T-helper 1 cell treated with Interleukin-12 subunit alpha and Interleukin-12 subunit beta and Interleukin-4 antibody, amounts not matched to agents 30 μg/mL and 1 μg/mL, for 36 hours (primary cell): Measurements from ENCODE around the gene ENPP7.

Source experiments
- H3K27ac Mint-ChIP-seq: one replicate; pipeline ENCODE4 v1.8.0; 2021; ENCODE audit warnings: mild to moderate bottlenecking, mixed read lengths
- H3K27me3 Mint-ChIP-seq: one replicate; pipeline ENCODE4 v1.8.0; 2021; ENCODE audit warnings: low read depth, mixed read lengths
- H3K36me3 Mint-ChIP-seq: one replicate; pipeline ENCODE4 v1.8.0; 2021; ENCODE audit warnings: low read depth, mixed read lengths
- H3K4me1 Mint-ChIP-seq: one replicate; pipeline ENCODE4 v1.8.0; 2021; ENCODE audit warnings: low read depth, mixed read lengths
- H3K4me3 Mint-ChIP-seq: one replicate; pipeline ENCODE4 v1.8.0; 2021; ENCODE audit warnings: mild to moderate bottlenecking, moderate library complexity, mixed read lengths
- H3K9me3 Mint-ChIP-seq: one replicate; pipeline ENCODE4 v1.8.0; 2021; ENCODE audit warnings: mixed read lengths

The ENPP7 gene

DNA sequence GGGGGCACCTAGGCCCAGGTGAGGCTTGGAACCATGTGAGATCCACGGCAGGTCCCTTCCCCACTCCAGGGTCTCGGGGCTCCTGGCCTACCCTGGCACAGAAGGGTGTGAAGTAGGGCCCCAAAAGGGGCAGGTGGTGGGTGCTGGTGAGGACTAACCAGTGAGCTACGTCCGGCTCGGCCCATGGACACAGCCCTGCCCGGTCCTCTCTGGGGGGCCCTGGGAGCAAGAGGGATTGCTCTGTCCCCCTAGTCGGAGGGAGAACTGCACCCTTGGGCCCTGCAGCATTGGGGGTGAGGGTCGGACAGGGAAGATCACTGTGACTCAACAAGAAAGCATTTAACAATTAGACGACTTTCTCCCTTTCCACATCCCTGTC lies 2.9 kb downstream of the ENPP7 start:
- H3K36me3 Mint-ChIP-seq = no peaks in the 10 kb centered on the region
- peaks cover 13% of the 10 kb centered on the region for H3K4me1 Mint-ChIP-seq
- H3K27ac Mint-ChIP-seq = peak overlapping the region; percentile 34
- H3K27me3 Mint-ChIP-seq = peaks cover 2% of the 10 kb centered on the region
- no peaks in the 10 kb centered on the region for H3K9me3 Mint-ChIP-seq
- H3K4me3 Mint-ChIP-seq = no peak overlapping the region

DNA sequence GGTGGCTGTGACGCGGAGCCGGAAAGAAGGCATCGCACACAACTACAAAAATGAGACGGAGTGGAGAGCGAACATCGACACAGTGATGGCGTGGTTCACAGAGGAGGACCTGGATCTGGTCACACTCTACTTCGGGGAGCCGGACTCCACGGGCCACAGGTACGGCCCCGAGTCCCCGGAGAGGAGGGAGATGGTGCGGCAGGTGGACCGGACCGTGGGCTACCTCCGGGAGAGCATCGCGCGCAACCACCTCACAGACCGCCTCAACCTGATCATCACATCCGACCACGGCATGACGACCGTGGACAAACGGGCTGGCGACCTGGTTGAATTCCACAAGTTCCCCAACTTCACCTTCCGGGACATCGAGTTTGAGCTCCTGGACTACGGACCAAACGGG lies 4.4 kb downstream of the ENPP7 start:
- Mint-ChIP-seq H3K4me1 (peaks cover 10% of the 10 kb centered on the region), H3K4me3 (no peak overlapping the region), H3K27ac (no peak overlapping the region), H3K36me3 (no peaks in the 10 kb centered on the region), H3K9me3 (no peaks in the 10 kb centered on the region), H3K27me3 (peaks cover 16% of the 10 kb centered on the region)

DNA sequence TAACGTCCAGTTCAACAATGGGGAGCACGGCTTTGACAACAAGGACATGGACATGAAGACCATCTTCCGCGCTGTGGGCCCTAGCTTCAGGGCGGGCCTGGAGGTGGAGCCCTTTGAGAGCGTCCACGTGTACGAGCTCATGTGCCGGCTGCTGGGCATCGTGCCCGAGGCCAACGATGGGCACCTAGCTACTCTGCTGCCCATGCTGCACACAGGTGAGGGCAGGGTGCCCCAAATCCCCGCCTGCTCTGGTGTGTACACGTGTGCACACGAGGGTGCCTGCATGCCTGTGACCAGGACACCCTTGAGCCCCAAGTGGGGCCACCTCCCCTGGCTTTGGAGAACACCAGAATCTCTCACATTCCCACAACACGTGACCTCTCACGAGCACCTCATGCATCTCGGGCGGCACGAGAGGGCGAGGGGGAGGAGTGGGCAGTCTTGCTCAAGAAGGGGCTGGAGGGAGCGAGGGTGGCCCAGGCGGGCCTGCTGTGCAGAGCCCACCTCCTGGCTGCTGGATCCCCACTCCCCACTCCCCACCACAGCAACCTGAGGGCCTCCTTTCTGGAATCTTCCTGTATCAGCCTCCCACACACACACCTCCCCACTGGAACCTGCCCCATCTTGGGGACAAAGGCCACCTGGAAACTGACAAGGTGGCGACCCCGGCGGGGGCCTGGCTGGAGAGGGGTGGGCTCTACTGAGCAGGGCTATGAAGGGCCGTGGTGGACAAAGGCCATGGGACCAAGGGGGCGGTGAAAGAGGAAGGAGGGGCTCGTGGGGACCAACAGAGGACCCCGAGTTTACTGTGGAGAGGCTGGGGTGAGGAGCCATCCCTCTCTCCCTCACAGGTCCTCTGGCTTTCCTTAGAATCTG lies 6.5 kb downstream of the ENPP7 start:
- Mint-ChIP-seq H3K4me1 (peaks cover 10% of the 10 kb centered on the region), H3K9me3 (no peaks in the 10 kb centered on the region), H3K36me3 (no peaks in the 10 kb centered on the region), H3K27me3 (peaks cover 27% of the 10 kb centered on the region), H3K4me3 (no peak overlapping the region), H3K27ac (no peak overlapping the region)

DNA sequence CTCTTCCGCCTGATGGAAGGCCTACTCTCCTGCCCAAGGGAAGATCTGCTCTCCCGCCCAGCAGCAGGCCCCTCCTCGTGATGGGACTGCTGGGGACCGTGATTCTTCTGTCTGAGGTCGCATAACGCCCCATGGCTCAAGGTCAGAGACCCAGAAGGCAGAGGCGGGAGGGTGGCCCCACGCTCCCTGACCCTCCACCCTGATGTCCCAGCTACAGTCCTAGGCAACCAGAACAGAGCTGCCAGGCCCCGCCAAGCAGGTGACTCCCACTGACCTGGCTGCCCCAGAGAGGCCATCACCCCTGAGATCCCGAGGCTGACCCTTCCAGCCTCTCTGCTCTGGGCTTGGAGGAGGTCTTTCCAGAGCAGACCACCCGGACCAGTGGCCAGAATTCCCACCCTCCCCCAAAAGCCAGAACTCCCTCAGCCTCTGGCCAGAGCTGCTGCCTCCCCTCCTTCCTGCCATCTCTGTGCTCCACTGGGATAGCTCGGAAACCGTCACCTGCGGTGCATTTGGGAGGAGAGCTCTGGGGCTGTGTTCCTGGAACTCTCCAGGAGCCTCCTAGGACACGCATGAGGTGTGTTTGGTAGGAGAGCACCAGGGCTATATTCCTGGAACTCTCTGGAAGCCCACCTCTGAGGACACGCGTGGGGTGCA lies 7.3 kb downstream of the ENPP7 start:
- Mint-ChIP-seq H3K27ac (no peak overlapping the region), H3K4me3 (no peak overlapping the region), H3K9me3 (no peaks in the 10 kb centered on the region), H3K27me3 (peaks cover 27% of the 10 kb centered on the region), H3K4me1 (peaks cover 4% of the 10 kb centered on the region), H3K36me3 (no peaks in the 10 kb centered on the region)

DNA sequence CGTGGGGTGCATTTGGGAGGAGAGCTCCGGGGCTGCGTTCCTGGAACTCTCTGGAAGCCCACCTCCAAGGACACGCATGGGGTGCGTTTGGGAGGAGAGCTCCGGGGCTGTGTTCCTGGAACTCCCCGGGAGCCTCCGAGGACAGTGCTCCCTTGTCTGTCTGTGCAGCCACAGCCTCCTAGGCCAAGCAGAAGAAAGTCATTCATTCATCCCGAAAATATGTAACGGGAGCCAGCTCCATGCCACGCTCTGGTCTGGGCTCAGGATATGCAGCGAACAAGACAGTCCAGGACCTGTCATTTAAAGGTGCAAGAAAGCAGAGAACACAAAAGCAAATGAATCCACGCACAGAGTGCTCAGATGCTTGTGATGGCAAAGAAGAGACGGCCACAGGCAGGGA lies 7.9 kb downstream of the ENPP7 start:
- Mint-ChIP-seq H3K27me3 (peaks cover 30% of the 10 kb centered on the region), H3K9me3 (no peaks in the 10 kb centered on the region), H3K27ac (no peak overlapping the region), H3K4me3 (no peak overlapping the region), H3K36me3 (no peaks in the 10 kb centered on the region), H3K4me1 (no peaks in the 10 kb centered on the region)

DNA sequence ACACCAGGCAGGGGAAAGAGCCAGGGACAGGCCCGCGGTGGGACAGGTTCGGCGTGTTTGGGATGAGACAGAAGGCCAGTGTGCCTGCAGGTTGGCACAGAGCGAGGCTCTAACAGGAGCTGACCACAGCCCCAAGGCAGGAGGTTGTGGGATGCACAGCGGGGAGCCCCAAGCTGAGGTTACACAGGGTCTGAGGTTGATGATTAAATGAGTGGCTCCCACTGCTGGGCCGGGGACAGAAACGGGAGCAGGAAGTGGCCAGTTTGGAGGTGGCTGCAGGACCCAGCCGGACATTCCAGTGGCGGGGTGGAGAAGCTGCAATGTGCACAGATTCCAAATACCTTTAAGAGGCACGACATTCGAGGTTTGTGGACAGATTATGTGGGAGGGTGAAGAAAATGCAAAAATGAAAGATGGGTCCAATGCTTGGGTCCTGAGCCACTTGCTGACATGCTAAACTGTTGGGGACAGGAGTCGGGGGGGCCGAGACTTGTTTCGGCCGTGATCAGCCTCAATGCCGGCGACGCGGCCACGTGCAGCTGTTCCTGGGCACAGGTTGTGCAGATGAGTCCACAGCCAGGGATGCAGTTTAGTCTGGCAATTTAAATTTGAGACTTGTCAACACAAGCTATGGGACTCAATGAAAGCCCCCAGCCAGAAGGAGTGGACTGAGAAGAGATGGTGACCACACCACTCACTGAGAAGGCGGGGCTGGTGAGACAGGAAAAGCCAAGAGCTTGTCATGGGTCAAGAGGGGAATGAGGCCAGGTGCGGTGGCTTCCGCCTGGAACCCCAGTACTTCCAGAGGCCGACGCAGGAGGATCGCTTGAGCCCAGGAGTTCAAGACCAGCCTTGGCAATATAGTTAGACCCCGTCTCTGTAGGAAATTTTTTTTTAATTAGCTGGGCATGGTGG lies 8.7 kb downstream of the ENPP7 start:
- peaks cover 30% of the 10 kb centered on the region for H3K27me3 Mint-ChIP-seq
- no peaks in the 10 kb centered on the region for H3K36me3 Mint-ChIP-seq
- H3K4me1 Mint-ChIP-seq = no peaks in the 10 kb centered on the region
- H3K27ac Mint-ChIP-seq = no peak overlapping the region
- no peak overlapping the region for H3K4me3 Mint-ChIP-seq
- H3K9me3 Mint-ChIP-seq = no peaks in the 10 kb centered on the region

DNA sequence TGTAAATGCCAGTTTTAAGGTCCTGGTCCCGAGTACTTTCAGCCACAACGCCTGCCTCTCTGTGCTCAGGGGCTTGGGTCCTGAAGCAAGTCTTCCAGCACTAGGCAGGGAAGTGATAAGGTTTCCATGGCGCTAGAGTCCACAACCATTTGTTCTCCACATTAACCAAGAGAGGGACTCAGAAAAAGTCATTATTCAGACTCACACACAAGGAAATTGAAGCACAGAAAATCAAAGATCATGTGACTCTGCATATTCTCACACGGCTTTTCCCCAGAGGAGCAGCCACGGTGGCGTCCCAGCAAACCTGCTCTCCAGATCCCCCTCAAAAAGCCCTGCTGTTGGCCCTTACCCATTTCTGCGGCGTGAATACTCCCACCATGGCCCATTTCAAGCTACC lies 9.7 kb downstream of the ENPP7 start:
- Mint-ChIP-seq H3K9me3 (no peaks in the 10 kb centered on the region), H3K4me1 (peaks cover 2% of the 10 kb centered on the region), H3K36me3 (no peaks in the 10 kb centered on the region), H3K27ac (no peak overlapping the region), H3K27me3 (peaks cover 35% of the 10 kb centered on the region), H3K4me3 (no peak overlapping the region)

DNA sequence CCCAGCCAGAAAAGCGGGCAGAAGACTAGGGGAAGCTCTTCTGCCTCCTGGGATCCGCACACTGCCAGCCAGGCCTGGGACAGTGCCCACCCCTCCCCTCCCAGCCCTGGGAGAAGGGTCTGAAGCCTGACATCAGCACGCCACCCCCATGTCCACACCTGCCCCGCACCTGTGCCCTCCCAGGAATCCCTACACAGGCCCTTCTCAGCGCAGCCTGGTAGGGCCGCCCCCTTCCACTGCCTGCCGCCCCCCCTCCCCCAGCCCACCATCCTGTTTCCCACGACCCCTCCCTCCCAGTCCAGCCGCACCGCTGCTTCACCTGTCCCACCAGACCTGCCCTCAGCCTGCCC lies 10.6 kb downstream of the ENPP7 start:
- H3K4me1 Mint-ChIP-seq = peaks cover 4% of the 10 kb centered on the region
- no peak overlapping the region for H3K4me3 Mint-ChIP-seq
- H3K27me3 Mint-ChIP-seq = peaks cover 38% of the 10 kb centered on the region
- H3K9me3 Mint-ChIP-seq = no peaks in the 10 kb centered on the region
- H3K36me3 Mint-ChIP-seq = no peaks in the 10 kb centered on the region
- no peak overlapping the region for H3K27ac Mint-ChIP-seq

DNA sequence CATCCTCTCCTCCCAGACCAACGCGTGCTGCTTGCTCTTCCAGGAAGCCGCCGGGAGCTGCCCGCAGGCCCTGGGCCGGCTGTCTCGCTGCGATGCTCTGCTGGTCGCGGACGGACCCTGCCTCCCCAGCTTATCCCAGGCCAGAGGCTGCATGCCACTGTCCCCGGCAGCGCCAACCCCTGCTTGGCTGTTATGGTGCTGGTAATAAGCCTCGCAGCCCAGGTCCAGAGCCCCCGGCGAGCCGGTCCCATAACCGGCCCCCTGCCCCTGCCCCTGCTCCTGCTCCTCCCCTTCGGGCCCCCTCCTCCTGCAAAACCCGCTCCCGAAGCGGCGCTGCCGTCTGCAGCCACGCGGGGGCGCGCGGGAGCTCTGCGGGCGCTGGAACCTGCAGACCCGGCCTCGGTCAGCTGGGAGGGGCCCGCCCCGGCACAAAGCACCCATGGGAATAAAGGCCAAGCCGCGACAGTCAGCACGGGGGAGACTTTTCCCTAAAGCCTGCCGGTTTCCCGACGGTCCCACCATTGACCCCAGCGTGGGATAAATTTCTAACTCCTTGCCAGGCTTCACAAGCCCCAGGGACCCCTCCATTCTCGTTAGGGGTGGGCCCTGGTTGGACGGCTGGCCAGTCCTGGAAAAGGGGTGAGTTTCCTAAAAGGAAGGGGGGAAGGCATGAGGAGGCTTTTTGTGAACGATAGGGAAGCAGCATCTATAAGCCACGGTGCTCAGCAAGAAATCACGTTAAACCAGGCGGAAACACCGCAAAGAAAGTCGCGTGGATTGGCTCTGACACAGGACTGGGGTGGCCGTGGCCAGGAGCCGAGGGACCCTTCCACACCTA lies 11.2 kb downstream of the ENPP7 start:
- Mint-ChIP-seq H3K4me1 (peaks cover 4% of the 10 kb centered on the region), H3K4me3 (no peak overlapping the region), H3K9me3 (no peaks in the 10 kb centered on the region), H3K27me3 (peaks cover 44% of the 10 kb centered on the region), H3K27ac (no peak overlapping the region), H3K36me3 (no peaks in the 10 kb centered on the region)

DNA sequence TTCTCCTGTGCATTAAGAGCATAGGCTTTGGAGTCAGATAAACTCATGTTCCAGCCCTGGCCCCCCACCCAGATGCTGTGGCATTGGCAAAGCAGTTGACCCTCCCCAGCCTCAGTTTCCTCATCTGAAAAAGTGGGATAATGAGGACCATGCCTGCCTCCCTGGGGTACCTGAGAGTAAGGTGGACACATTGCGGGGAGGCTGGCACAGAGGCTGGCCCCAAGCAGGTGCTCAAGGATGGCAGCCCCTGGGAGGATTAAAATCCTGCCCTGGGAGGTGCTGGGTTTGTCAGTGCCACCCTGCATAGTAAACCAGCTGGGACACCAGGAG lies 11.8 kb downstream of the ENPP7 start:
- H3K36me3 Mint-ChIP-seq = no peaks in the 10 kb centered on the region
- H3K9me3 Mint-ChIP-seq = no peaks in the 10 kb centered on the region
- H3K4me3 Mint-ChIP-seq = no peak overlapping the region
- H3K4me1 Mint-ChIP-seq = peaks cover 7% of the 10 kb centered on the region
- peaks cover 49% of the 10 kb centered on the region for H3K27me3 Mint-ChIP-seq
- no peak overlapping the region for H3K27ac Mint-ChIP-seq

DNA sequence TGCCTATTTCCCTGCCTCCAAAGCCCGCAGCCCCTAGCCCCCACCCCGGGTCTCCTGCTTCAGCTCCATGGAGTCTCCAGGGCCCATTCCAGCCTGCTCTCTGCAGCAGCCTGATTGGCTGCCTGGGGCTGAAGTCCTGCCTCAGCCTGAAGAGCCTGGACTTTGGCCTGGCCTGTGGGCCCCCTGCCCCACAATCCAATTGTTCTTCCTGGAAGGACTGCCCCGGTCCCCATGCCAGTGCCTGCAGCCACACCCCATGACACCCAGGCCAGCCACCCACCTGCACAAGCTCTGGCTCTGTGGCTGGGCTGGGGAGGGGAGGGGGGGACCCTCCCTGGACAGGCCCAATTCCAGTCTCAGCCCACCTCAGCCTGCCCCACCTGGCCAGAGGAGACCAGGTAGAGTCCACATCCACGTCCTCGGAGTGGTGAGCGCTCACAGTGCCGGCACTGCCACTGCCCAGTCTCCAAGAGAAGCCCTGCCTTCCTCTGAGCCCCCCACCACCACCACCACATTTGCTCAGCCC lies 12.3 kb downstream of the ENPP7 start:
- Mint-ChIP-seq H3K4me1 (peaks cover 9% of the 10 kb centered on the region), H3K9me3 (no peaks in the 10 kb centered on the region), H3K27ac (no peak overlapping the region), H3K4me3 (no peak overlapping the region), H3K27me3 (peaks cover 53% of the 10 kb centered on the region), H3K36me3 (no peaks in the 10 kb centered on the region)

DNA sequence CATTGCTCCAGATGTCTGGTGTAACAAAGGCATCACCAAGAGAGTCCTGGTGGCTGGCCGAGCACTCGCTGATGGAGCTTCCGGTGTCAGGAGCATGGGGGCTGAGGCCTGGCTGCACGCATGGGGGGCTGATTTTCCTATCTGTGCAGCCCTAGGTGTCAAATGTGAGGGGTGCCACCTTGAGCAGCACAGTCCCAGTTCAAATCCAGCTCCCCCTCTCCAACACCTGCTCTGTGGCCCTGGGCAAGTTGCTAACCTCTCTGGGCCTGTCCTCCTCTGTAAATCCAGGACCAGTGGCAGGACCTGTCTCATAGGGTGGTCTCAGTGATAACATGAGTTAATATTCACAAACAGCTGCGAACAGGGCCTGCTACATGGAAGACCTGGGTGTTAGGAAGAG lies 12.9 kb downstream of the ENPP7 start:
- Mint-ChIP-seq H3K27ac (no peak overlapping the region), H3K9me3 (no peaks in the 10 kb centered on the region)

DNA sequence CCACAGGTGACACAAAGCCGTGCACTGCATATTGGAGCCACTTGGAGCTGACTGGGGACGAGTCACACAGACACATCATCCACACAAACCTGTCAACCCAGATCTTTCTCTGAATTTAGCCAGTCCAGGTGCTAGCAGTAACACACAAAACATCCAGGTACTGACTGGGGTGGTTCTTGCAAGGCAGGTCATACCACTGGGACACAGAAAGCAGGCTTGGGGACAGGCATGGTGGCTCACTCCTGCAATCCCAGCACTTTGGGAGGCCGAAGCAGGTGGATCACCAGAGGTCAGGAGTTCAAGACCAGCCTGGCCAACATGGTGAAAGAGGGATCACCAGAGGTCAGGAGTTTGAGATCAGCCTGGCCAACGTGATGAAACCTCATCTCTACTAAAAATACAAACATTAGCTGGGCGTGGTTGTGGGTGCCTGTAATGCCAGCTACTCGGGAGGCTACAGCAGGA lies 14.9 kb downstream of the ENPP7 start:
- Mint-ChIP-seq H3K27me3 (peaks cover 51% of the 10 kb centered on the region), H3K9me3 (no peaks in the 10 kb centered on the region), H3K4me3 (peak overlapping the region; percentile 31), H3K4me1 (peaks cover 9% of the 10 kb centered on the region), H3K36me3 (no peaks in the 10 kb centered on the region), H3K27ac (peak overlapping the region; percentile 41)

More for the DNA sequence above, 12.9 kb downstream of the ENPP7 start:
- H3K4me1 Mint-ChIP-seq = peaks cover 9% of the 10 kb centered on the region
- no peaks in the 10 kb centered on the region for H3K36me3 Mint-ChIP-seq
- no peak overlapping the region for H3K4me3 Mint-ChIP-seq
- peaks cover 55% of the 10 kb centered on the region for H3K27me3 Mint-ChIP-seq
